NCI-H146 treated with DMSO at 0.1 percent for 48 hours (cell line): ENCODE results near the gene CXCL8.
"Not testable (repeated sequence)": the region's sequence is repeated elsewhere in the genome, so short reads cannot be mapped to it uniquely, and the experiment has no call there.

Experiments used
- DNase-seq: peaks from one replicate; lab custom pipeline; 2025; ENCODE audit not compliant: unreplicated experiment; lab: John Stamatoyannopoulos, UW

CXCL8 gene

DNA sequence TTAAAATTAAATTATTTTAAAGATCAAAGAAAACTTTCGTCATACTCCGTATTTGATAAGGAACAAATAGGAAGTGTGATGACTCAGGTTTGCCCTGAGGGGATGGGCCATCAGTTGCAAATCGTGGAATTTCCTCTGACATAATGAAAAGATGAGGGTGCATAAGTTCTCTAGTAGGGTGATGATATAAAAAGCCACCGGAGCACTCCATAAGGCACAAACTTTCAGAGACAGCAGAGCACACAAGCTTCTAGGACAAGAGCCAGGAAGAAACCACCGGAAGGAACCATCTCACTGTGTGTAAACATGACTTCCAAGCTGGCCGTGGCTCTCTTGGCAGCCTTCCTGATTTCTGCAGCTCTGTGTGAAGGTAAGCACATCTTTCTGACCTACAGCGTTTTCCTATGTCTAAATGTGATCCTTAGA is at the start of gene CXCL8:
Gene CXCL8, plus strand, starts transcription at position 217 of the 426 bp plus-strand sequence. Its CDS starts 90 bp downstream, at position 307.
- peak; percentile 42 for DNase-seq

DNA sequence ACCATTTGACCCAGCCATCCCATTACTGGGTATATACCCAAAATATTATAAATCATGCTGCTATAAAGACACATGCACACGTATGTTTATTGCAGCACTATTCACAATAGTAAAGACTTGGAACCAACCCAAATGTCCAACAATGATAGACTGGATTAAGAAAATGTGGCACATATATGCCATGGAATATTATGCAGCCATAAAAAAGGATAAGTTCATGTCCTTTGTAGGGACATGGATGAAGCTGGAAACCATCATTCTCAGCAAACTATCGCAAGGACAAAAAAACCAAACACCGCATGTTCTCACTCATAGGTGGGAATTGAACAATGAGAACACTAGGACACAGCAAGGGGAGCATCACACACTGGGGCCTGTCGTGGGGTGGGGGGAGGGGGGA is 49.2 kb upstream of the CXCL8 start:
- not testable (repeated sequence) for DNase-seq

- DNase-seq = no peak
Measured at GRCh38 chr4:73691759-73692158, 48.6 kb upstream of the CXCL8 start.

DNA sequence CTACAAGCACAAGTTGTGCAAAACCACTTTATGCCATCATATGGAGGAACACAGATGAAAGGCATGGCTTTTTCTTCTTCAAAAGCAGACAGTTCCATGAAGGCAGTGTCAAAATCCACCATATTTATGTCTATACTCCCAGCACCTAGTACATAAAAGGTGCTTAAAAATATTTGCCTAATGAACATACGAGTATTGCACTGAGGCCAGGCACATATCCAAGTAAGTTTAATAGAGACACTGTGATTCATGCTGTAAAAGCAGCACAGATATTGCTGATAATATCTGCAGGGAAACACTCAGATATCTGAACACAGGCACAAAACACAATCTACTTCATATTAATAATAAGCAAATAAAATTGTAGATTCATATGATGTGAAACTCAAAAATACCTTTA is 48.1 kb upstream of the CXCL8 start:
- no peak for DNase-seq

GRCh38 chr4:73692701-73693100 is 47.7 kb upstream of the CXCL8 start:
- DNase-seq = peak; percentile 14

DNA sequence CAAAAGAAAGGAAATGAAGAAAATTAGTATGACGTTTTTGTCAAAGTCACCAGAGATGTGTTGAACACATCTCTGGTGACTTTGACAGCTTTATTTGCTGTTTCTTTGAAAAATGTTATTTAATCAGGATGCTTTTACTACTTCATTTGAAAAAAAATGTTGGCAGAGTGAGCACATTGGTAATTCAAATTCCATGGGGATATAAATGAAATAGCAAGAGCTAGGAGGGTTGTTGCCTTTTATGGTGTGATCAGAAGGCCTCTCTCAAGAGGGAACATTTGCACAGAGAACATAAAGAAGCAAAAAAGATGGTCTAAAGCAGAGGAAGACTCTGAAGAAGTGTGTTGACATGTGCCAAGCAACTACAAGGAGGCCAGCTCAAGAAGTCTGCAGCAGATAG is 46.6 kb upstream of the CXCL8 start:
- no peak for DNase-seq

DNA sequence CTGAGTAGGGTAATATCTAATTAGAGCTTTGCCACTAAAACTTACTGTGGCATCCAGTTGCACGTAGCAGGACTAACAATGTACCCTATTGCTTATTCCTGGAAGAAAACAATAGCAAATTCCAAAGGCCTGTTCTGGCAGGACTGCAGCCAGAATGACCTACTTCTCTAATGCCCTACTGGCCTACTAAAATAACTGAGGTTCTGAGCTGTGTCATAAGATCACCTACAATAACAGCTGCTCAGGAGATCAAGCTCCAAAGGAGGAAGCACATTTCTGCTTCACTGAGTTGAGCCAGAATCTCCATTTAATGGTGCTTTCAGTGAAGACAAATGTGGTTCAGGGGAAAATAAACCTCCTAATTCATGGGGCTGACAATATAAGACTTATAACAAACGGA is 42.2 kb upstream of the CXCL8 start:
- DNase-seq = no peak

DNA sequence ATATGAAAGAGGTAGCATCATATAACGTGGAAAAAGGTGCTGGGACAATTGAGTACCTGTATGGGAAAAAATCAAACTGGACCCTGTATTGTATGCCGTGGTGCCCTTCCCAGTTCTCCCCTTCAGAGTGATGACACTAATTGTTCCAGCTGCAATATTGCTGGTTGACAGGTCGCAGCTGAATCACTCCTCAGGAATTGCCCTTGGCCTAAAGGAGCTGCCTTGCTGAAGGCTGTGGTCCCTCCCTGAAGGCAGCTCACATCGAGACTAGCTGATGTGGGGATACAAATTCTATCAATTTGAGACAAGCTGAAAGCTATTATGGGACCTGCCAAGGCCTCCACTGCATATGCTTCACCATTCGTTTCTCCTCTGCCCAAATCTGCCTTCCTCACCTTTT is 39.3 kb upstream of the CXCL8 start:
- DNase-seq = no peak

DNA sequence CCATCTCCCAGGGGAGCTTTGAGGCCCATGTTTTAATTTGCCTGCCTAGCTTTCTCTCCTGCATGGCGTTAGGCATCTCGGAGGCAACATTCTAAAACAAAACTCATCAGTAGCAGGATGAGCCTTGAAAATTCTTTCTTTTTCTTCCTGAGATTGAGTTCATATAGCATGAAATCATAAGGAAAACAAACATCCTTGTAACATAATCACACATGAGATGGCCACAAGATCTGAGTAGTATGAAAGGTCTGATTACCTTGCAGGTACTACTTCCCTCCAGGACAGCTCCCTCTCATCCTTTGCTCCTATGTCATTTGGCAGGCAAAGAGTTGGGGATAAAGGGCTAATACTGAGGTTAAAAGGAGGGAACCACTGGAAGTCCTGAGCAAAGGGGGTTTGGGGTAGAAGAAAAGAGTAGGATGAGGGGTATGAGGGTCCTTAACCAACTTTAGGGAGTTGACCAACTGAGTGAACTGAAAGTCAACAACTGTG is 37.5 kb upstream of the CXCL8 start:
- no peak for DNase-seq

GRCh38 chr4:73703320-73703719 is 37.0 kb upstream of the CXCL8 start:
- DNase-seq = no peak

DNA sequence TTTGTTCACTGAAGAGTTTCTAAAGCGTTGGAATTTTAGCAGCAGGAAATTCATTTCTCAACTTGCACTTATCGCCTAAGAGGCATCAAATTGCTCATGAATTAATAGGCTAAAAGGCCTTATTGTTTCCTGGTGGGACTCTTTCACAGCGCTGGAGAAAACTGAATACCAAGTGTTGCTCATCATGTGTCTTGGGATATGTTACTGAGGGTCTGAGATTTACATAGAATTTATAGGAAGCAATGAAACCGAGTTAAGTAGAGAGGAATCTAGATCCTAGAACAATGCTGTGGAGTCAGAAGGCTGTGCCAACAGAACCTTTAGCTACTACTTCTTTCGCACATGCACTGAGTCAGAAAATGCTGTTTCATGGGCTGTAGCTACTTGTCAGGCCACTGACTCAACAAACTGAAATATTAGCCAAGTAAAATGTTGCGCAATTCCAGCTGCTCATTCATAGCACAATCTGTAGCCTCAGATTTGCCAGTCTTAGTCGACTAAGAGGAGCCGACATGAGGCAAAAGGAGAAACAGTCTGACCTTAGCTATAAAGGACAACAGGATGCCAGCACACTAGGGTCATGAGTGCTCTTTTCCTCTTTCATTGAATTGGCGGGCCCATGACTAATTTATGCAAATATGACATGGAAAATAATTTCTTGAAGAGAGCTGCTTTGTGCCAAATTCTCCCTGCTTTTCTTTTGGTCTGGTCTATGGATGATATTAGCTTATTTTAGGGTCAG is 35.9 kb upstream of the CXCL8 start:
- DNase-seq = no peak

GRCh38 chr4:73705056-73705432 is 35.3 kb upstream of the CXCL8 start:
- no peak for DNase-seq

- no peak for DNase-seq
Measured at GRCh38 chr4:73705721-73706120, 34.6 kb upstream of the CXCL8 start.

GRCh38 chr4:73706811-73707210 is 33.6 kb upstream of the CXCL8 start:
- DNase-seq = no peak

DNA sequence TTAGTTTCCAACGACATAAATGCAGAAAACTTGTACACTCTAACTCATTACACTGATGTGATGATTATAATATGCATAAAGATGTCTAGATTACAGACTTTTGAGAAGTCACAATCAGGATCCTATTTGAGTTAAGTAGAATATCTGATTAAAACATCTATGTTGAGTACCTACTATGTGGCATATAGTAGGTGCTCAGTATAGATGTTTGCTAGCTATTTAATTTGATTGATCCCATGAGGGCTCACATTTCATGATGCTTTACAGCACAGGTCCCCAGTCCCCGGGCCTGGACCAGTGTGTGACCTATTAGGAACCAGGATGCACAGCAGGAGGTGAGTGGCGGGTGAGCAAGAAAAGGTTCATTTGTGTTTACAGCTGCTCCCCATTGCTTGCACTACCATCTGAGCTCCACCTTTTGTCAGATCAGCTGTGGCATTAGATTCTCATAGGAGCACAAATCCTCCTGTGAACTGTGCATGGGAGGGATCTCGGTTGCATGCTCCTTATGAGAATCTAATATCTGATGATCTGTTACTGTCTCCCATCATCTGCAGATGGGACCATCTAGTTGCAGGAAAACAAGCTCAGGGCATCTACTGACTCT is 33.0 kb upstream of the CXCL8 start:
- DNase-seq = peak; percentile 15

- DNase-seq = no peak
Measured at GRCh38 chr4:73707918-73708577, 32.3 kb upstream of the CXCL8 start.

DNA sequence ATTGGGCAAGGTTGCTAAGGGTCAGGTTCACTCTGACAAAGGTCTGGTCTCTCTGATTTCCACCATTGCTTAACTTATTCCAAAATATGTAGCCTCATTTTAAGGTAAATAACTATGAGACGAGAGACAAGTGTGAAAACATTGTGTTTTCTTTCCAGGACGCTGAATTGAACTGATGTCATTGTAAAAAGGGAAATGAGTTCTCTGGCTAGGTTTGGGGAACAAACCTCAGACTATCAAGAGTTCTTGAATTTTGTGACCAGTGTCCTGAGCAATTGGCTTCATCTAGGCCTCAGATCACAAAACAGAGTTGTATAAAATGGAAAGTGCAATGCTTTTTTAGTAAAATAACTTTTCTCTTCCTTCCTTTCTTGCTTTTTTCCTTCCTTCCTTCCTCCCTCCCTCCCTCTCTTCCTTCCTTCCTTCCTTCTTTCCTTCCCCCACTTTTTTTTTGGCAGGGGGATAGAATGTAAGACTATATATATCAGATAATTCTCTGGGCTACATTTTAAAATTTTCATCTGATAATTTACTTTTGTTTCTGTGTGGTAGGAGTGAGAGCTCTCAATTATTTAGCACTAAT is 30.8 kb upstream of the CXCL8 start:
- DNase-seq = no peak

GRCh38 chr4:73710094-73710493 is 30.3 kb upstream of the CXCL8 start:
- DNase-seq = no peak

DNA sequence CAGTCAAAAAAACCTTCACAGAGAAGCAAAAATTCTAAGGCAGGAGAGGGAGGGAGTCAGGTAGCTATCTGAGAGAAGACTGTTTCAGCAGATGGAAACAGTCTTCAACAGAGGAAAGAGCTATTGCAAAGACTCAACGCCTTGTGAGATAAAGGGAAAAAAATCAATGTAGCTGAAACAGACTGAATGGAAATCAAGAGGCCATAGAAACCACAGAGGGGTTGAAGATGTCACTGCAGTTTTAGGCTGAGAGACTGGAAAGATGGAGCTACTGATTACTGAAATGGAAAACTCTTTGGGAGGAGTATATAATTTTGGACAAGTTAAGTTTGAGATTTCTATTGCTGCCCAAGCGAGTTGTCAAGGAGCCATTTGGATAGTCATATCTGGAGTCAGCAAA is 28.4 kb upstream of the CXCL8 start:
- DNase-seq = no peak

- peak; percentile 5 for DNase-seq
Measured at GRCh38 chr4:73713650-73714049, 26.7 kb upstream of the CXCL8 start.

- DNase-seq = no peak
Measured at GRCh38 chr4:73714647-73715046, 25.7 kb upstream of the CXCL8 start.

- DNase-seq = no peak
Measured at GRCh38 chr4:73715659-73716058, 24.7 kb upstream of the CXCL8 start.
